ENCODE measurements around the gene RNF141. TPM values are rescaled to one million over a fixed set of nuclear protein-coding genes. Genes with fewer than 3 reads are reported as not detected.

Gene RNF141
- total and polyA plus RNA-seq, 10 of the 15 experiments (the other 5 are each of a cell fraction or from before 2014, with no cell fraction given): 7.6 to 36.8 (median 13.6) TPM

DNA sequence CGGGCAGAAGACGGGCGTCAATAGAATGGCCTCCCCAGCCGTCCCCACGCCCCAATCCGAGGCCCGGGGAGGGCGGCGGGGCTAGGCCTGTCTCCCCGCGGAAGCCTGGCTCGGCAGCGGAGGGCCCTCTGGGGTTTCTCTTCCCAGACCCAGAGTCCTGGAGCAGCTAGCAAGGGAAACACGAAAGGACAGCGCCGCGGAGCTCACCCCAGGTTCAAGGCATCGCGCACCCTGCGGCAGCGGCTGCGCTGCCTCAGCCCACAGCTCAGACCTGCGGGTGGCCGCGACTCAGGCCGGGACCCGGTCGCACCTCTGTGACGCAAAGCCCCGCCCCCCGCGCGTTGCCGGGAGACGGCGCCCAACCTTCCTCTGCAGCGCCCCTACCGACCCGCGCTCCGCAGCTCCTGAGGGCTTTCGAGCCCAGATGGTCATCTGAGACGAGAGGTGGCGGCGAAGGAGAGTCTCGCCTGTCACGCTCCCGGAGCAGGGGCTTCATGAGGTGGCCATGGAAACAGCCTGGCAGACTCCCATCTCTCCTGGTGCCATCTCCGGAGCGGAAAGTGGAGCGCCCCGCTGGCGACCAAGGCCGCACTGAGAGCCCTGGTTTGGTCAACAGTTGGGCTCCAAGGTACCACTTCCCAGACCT lies at the start of gene RNF141 (continued):
- TF ChIP-seq TCF3 (IDR thresholded peaks at IDR 0.05; ENCODE audit: borderline replicate concordance, insufficient read depth, low read depth, low read length): 0 out of 2 replicates have a peak, but pooled peaks have one; percentile 43
- peak; percentile 95 for TF ChIP-seq BMI1 (IDR thresholded peaks at IDR 0.05; ENCODE audit: borderline replicate concordance)
- TF ChIP-seq ZNF24 (IDR thresholded peaks at IDR 0.05): no peak
- peak; percentile 24 to 61; a peak in 2 of 4 replicates for TF ChIP-seq BHLHE40 (IDR thresholded peaks at IDR 0.05; ENCODE audit: borderline replicate concordance in 1 of 2, low read depth in 2 of 2, low read length in 1 of 2)
- peak; percentile 78 for TF ChIP-seq CHD2 (IDR thresholded peaks at IDR 0.05; ENCODE audit: borderline replicate concordance, low read depth, low read length)
- 0 out of 2 replicates have a peak, but pooled peaks have one; percentile 49 for TF ChIP-seq PML (IDR thresholded peaks at IDR 0.05; ENCODE audit: low read length)
- no peak; the same call in 1 of the 2 replicates for TF ChIP-seq TCF12 (IDR thresholded peaks at IDR 0.05; ENCODE audit: low read depth, low read length)
- TF ChIP-seq TBL1XR1 (IDR thresholded peaks at IDR 0.05; ENCODE audit: low read depth, low read length): peak; percentile 38; the same call in 1 of the 2 replicates
- peak; percentile 97 for TF ChIP-seq MXI1 (IDR thresholded peaks at IDR 0.05; ENCODE audit: low read depth, low read length)
- no peak for TF ChIP-seq NFYB (IDR thresholded peaks at IDR 0.05; ENCODE audit: insufficient read depth, low read depth, low read length)
- 0 out of 2 replicates have a peak, but pooled peaks have one; percentile 18 for TF ChIP-seq FOXM1 (IDR thresholded peaks at IDR 0.05; ENCODE audit: low read depth, low read length)
- no peak for TF ChIP-seq NR2C2 (IDR thresholded peaks at IDR 0.05; ENCODE audit: borderline replicate concordance, control insufficient read depth, insufficient read length, low read depth)
- TF ChIP-seq DPF2 (IDR thresholded peaks at IDR 0.05): peak; percentile 62
- peak; percentile 98 for TF ChIP-seq POLR2A (IDR thresholded peaks at IDR 0.05; ENCODE audit: low read depth, low read length)
- 0 out of 2 replicates have a peak, but pooled peaks have one; percentile 29 for TF ChIP-seq BRCA1 (IDR thresholded peaks at IDR 0.05; ENCODE audit: low read depth, low read length)
- TF ChIP-seq CEBPB (IDR thresholded peaks at IDR 0.05; ENCODE audit: borderline replicate concordance in 1 of 2, low read depth in 2 of 2, low read length in 2 of 2): no peak
- TF ChIP-seq, protein P1, sequence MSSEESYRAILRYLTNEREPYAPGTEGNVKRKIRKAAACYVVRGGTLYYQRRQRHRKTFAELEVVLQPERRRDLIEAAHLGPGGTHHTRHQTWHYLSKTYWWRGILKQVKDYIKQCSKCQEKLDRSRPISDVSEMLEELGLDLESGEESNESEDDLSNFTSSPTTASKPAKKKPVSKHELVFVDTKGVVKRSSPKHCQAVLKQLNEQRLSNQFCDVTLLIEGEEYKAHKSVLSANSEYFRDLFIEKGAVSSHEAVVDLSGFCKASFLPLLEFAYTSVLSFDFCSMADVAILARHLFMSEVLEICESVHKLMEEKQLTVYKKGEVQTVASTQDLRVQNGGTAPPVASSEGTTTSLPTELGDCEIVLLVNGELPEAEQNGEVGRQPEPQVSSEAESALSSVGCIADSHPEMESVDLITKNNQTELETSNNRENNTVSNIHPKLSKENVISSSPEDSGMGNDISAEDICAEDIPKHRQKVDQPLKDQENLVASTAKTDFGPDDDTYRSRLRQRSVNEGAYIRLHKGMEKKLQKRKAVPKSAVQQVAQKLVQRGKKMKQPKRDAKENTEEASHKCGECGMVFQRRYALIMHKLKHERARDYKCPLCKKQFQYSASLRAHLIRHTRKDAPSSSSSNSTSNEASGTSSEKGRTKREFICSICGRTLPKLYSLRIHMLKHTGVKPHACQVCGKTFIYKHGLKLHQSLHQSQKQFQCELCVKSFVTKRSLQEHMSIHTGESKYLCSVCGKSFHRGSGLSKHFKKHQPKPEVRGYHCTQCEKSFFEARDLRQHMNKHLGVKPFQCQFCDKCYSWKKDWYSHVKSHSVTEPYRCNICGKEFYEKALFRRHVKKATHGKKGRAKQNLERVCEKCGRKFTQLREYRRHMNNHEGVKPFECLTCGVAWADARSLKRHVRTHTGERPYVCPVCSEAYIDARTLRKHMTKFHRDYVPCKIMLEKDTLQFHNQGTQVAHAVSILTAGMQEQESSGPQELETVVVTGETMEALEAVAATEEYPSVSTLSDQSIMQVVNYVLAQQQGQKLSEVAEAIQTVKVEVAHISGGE (CRISPR knock-in tag; IDR thresholded peaks at IDR 0.05): no peak
- TF ChIP-seq, protein P2, sequence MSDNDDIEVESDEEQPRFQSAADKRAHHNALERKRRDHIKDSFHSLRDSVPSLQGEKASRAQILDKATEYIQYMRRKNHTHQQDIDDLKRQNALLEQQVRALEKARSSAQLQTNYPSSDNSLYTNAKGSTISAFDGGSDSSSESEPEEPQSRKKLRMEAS (IDR thresholded peaks at IDR 0.05; ENCODE audit: low read depth, low read length): peak; percentile 50; the same call in 1 of the 2 replicates
- peak; percentile 82 for TF ChIP-seq ZNF207 (IDR thresholded peaks at IDR 0.05; ENCODE audit: borderline replicate concordance)
- peak; percentile 80; the same call in 1 of the 2 replicates for TF ChIP-seq GATAD2B (conservative IDR thresholded peaks at IDR 0.05; ENCODE audit: low read depth)
- TF ChIP-seq, protein P3, sequence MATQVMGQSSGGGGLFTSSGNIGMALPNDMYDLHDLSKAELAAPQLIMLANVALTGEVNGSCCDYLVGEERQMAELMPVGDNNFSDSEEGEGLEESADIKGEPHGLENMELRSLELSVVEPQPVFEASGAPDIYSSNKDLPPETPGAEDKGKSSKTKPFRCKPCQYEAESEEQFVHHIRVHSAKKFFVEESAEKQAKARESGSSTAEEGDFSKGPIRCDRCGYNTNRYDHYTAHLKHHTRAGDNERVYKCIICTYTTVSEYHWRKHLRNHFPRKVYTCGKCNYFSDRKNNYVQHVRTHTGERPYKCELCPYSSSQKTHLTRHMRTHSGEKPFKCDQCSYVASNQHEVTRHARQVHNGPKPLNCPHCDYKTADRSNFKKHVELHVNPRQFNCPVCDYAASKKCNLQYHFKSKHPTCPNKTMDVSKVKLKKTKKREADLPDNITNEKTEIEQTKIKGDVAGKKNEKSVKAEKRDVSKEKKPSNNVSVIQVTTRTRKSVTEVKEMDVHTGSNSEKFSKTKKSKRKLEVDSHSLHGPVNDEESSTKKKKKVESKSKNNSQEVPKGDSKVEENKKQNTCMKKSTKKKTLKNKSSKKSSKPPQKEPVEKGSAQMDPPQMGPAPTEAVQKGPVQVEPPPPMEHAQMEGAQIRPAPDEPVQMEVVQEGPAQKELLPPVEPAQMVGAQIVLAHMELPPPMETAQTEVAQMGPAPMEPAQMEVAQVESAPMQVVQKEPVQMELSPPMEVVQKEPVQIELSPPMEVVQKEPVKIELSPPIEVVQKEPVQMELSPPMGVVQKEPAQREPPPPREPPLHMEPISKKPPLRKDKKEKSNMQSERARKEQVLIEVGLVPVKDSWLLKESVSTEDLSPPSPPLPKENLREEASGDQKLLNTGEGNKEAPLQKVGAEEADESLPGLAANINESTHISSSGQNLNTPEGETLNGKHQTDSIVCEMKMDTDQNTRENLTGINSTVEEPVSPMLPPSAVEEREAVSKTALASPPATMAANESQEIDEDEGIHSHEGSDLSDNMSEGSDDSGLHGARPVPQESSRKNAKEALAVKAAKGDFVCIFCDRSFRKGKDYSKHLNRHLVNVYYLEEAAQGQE (IDR thresholded peaks at IDR 0.05; ENCODE audit: low read depth, low read length): no peak
- peak; percentile 72; the same call in 1 of the 2 replicates for TF ChIP-seq POLR2AphosphoS2 (IDR thresholded peaks at IDR 0.05; ENCODE audit: low read depth, low read length)
- peak; percentile 50 for TF ChIP-seq RELA (IDR thresholded peaks at IDR 0.05; ENCODE audit: borderline replicate concordance, partially characterized antibody)

Data from GM12878 (cell line).